ENCODE results near the gene IMPG2. TPM values are rescaled to one million over a fixed set of nuclear protein-coding genes. Genes with fewer than 3 reads are reported as not detected.

The IMPG2 gene
- total RNA-seq, 2 donors from 2014 or later: 0.82 to 0.86 TPM

- Mint-ChIP-seq H3K36me3 (ENCODE audit: insufficient read depth in 2 of 2) (no peaks in the 10 kb centered on the region), H3K27ac (no peak overlapping the region), H3K9me3 (peaks cover 0 to 2% of the 10 kb centered on the region in 2 donors), H3K4me3 (no peak overlapping the region), H3K27me3 (ENCODE audit: low read depth) (no peaks in the 10 kb centered on the region), H3K4me1 (ENCODE audit: low read depth) (no peaks in the 10 kb centered on the region)
- ATAC-seq (replicated peaks in 1 of 2): no peak
- DNase-seq: no peak
Observed at GRCh38 chr3:101251441-101251840, 68.9 kb downstream of the IMPG2 start.

GRCh38 chr3:101249522-101249921 lies 70.9 kb downstream of the IMPG2 start:
- H3K4me1 Mint-ChIP-seq (ENCODE audit: low read depth): no peaks in the 10 kb centered on the region
- peak overlapping the region; percentile 18 for H3K27ac Mint-ChIP-seq
- no peaks in the 10 kb centered on the region for H3K27me3 Mint-ChIP-seq (ENCODE audit: low read depth)
- peaks cover 0 to 2% of the 10 kb centered on the region in 2 donors for H3K9me3 Mint-ChIP-seq
- H3K4me3 Mint-ChIP-seq: no peak overlapping the region
- no peak for DNase-seq
- H3K36me3 Mint-ChIP-seq (ENCODE audit: insufficient read depth in 2 of 2): peaks cover 0 to 3% of the 10 kb centered on the region in 2 donors
- no peak for ATAC-seq (replicated peaks in 1 of 2)

GRCh38 chr3:101248736-101249135 lies 71.6 kb downstream of the IMPG2 start:
- no peaks in the 10 kb centered on the region for H3K27me3 Mint-ChIP-seq (ENCODE audit: low read depth)
- no peak overlapping the region for H3K4me3 Mint-ChIP-seq
- H3K4me1 Mint-ChIP-seq (ENCODE audit: low read depth): peaks cover 6% of the 10 kb centered on the region
- DNase-seq (no peak), ATAC-seq (replicated peaks in 1 of 2) (no peak)
- H3K9me3 Mint-ChIP-seq: peaks cover 0 to 2% of the 10 kb centered on the region in 2 donors
- H3K36me3 Mint-ChIP-seq (ENCODE audit: insufficient read depth in 2 of 2): peaks cover 3 to 6% of the 10 kb centered on the region in 2 donors
- H3K27ac Mint-ChIP-seq: no peak overlapping the region

GRCh38 chr3:101244212-101244575 lies 76.2 kb downstream of the IMPG2 start:
- Mint-ChIP-seq H3K4me3 (no peak overlapping the region), H3K36me3 (ENCODE audit: insufficient read depth in 2 of 2) (peaks cover 5 to 6% of the 10 kb centered on the region in 2 donors), H3K9me3 (peaks cover 2% of the 10 kb centered on the region in 2 donors), H3K27me3 (ENCODE audit: low read depth) (no peaks in the 10 kb centered on the region), H3K27ac (no peak overlapping the region), H3K4me1 (ENCODE audit: low read depth) (peaks cover 6% of the 10 kb centered on the region)
- ATAC-seq (replicated peaks in 1 of 2) (peak in 1 of 2 donors; percentile 11), DNase-seq (no peak)

GRCh38 chr3:101243285-101244211 lies 76.8 kb downstream of the IMPG2 start:
- peak; percentile 86 to 87 for ATAC-seq (replicated peaks in 1 of 2)
- no peaks in the 10 kb centered on the region for H3K27me3 Mint-ChIP-seq (ENCODE audit: low read depth)
- peaks cover 2% of the 10 kb centered on the region in 2 donors for H3K9me3 Mint-ChIP-seq
- peaks cover 5 to 6% of the 10 kb centered on the region in 2 donors for H3K36me3 Mint-ChIP-seq (ENCODE audit: insufficient read depth in 2 of 2)
- peaks cover 6% of the 10 kb centered on the region for H3K4me1 Mint-ChIP-seq (ENCODE audit: low read depth)
- no peak overlapping the region for H3K4me3 Mint-ChIP-seq
- DNase-seq: peak; percentile 31 to 45
- no peak overlapping the region for H3K27ac Mint-ChIP-seq

GRCh38 chr3:101240719-101241399 lies 79.5 kb downstream of the IMPG2 start:
- Mint-ChIP-seq H3K9me3 (peaks cover 0 to 2% of the 10 kb centered on the region in 2 donors), H3K4me3 (no peak overlapping the region), H3K27ac (no peak overlapping the region), H3K4me1 (ENCODE audit: low read depth) (peaks cover 6% of the 10 kb centered on the region), H3K36me3 (ENCODE audit: insufficient read depth in 2 of 2) (peaks cover 5 to 6% of the 10 kb centered on the region in 2 donors), H3K27me3 (ENCODE audit: low read depth) (no peaks in the 10 kb centered on the region)
- DNase-seq: no peak
- no peak for ATAC-seq (replicated peaks in 1 of 2)

- no peak for ATAC-seq (replicated peaks in 1 of 2)
- no peaks in the 10 kb centered on the region for H3K27me3 Mint-ChIP-seq (ENCODE audit: low read depth)
Observed at GRCh38 chr3:101235048-101235447, 85.3 kb downstream of the IMPG2 start.

GRCh38 chr3:101230618-101231017 lies 89.8 kb downstream of the IMPG2 start:
- H3K4me3 Mint-ChIP-seq: no peak overlapping the region
- DNase-seq: no peak
- H3K9me3 Mint-ChIP-seq: no peaks in the 10 kb centered on the region
- H3K36me3 Mint-ChIP-seq (ENCODE audit: insufficient read depth in 2 of 2): no peaks in the 10 kb centered on the region
- H3K4me1 Mint-ChIP-seq (ENCODE audit: low read depth): no peaks in the 10 kb centered on the region
- no peak for ATAC-seq (replicated peaks in 1 of 2)
- no peak overlapping the region for H3K27ac Mint-ChIP-seq
- H3K27me3 Mint-ChIP-seq (ENCODE audit: low read depth): no peaks in the 10 kb centered on the region

More at GRCh38 chr3:101235048-101235447, 85.3 kb downstream of the IMPG2 start:
- Mint-ChIP-seq H3K4me1 (ENCODE audit: low read depth) (no peaks in the 10 kb centered on the region), H3K36me3 (ENCODE audit: insufficient read depth in 2 of 2) (no peaks in the 10 kb centered on the region), H3K9me3 (no peaks in the 10 kb centered on the region), H3K27ac (no peak overlapping the region), H3K4me3 (no peak overlapping the region)
- DNase-seq: no peak

- Mint-ChIP-seq H3K36me3 (ENCODE audit: insufficient read depth in 2 of 2) (no peaks in the 10 kb centered on the region), H3K9me3 (no peaks in the 10 kb centered on the region)
Observed at GRCh38 chr3:101229681-101230080, 90.7 kb downstream of the IMPG2 start.

GRCh38 chr3:101228441-101228840 lies 91.9 kb downstream of the IMPG2 start:
- H3K27ac Mint-ChIP-seq: no peak overlapping the region
- no peaks in the 10 kb centered on the region for H3K9me3 Mint-ChIP-seq
- H3K36me3 Mint-ChIP-seq (ENCODE audit: insufficient read depth in 2 of 2): no peaks in the 10 kb centered on the region
- ATAC-seq (replicated peaks in 1 of 2) (no peak), DNase-seq (no peak)
- H3K27me3 Mint-ChIP-seq (ENCODE audit: low read depth): no peaks in the 10 kb centered on the region
- no peak overlapping the region for H3K4me3 Mint-ChIP-seq
- H3K4me1 Mint-ChIP-seq (ENCODE audit: low read depth): no peaks in the 10 kb centered on the region

More at GRCh38 chr3:101229681-101230080, 90.7 kb downstream of the IMPG2 start:
- DNase-seq (no peak), ATAC-seq (replicated peaks in 1 of 2) (no peak)
- Mint-ChIP-seq H3K27ac (no peak overlapping the region), H3K4me3 (no peak overlapping the region), H3K4me1 (ENCODE audit: low read depth) (no peaks in the 10 kb centered on the region), H3K27me3 (ENCODE audit: low read depth) (no peaks in the 10 kb centered on the region)

- DNase-seq (no peak), ATAC-seq (replicated peaks in 1 of 2) (no peak)
- H3K27me3 Mint-ChIP-seq (ENCODE audit: low read depth): no peaks in the 10 kb centered on the region
- peaks cover 1% of the 10 kb centered on the region in 2 donors for H3K9me3 Mint-ChIP-seq
- peaks cover 10% of the 10 kb centered on the region for H3K4me1 Mint-ChIP-seq (ENCODE audit: low read depth)
- H3K27ac Mint-ChIP-seq: no peak overlapping the region
- peaks cover under 1 to 2% of the 10 kb centered on the region in 2 donors for H3K36me3 Mint-ChIP-seq (ENCODE audit: insufficient read depth in 2 of 2)
- H3K4me3 Mint-ChIP-seq: no peak overlapping the region
Observed at GRCh38 chr3:101224739-101225138, 95.6 kb downstream of the IMPG2 start.

- Mint-ChIP-seq H3K4me1 (ENCODE audit: low read depth) (peaks cover 17% of the 10 kb centered on the region), H3K4me3 (no peak overlapping the region), H3K27ac (no peak overlapping the region), H3K36me3 (ENCODE audit: insufficient read depth in 2 of 2) (peaks cover 5% of the 10 kb centered on the region in 2 donors), H3K9me3 (peaks cover 5 to 7% of the 10 kb centered on the region in 2 donors), H3K27me3 (ENCODE audit: low read depth) (no peaks in the 10 kb centered on the region)
- ATAC-seq (replicated peaks in 1 of 2): no peak
- DNase-seq: no peak
Observed at GRCh38 chr3:101223016-101223415, 97.4 kb downstream of the IMPG2 start.

GRCh38 chr3:101219842-101220560 lies 100.4 kb downstream of the IMPG2 start:
- peaks cover 17% of the 10 kb centered on the region for H3K4me1 Mint-ChIP-seq (ENCODE audit: low read depth)
- H3K4me3 Mint-ChIP-seq: peak overlapping the region; percentile 3 to 36
- peak overlapping the region; percentile 44 for H3K27ac Mint-ChIP-seq
- peaks cover 5 to 7% of the 10 kb centered on the region in 2 donors for H3K9me3 Mint-ChIP-seq
- peaks cover 5% of the 10 kb centered on the region in 2 donors for H3K36me3 Mint-ChIP-seq (ENCODE audit: insufficient read depth in 2 of 2)
- DNase-seq (no peak), ATAC-seq (replicated peaks in 1 of 2) (peak; percentile 78 to 80)
- H3K27me3 Mint-ChIP-seq (ENCODE audit: low read depth): no peaks in the 10 kb centered on the region
